GM18909 (cell line): ENCODE results near the gene MYOZ2.
"Not testable (repeated sequence)": the region's sequence is repeated elsewhere in the genome, so short reads cannot be mapped to it uniquely, and the experiment has no call there.

Experiments used
- ATAC-seq: cut with Tn5 transposase; IDR thresholded peaks from one replicate; pipeline ENCODE4 v1.9.1; 2021; ENCODE audit warnings: mild to moderate bottlenecking; ENCODE audit not compliant: unreplicated experiment, poor library complexity

MYOZ2 gene

GRCh38 chr4:119125931-119126330 lies 9.7 kb upstream of the MYOZ2 start:
- ATAC-seq: no peak

- ATAC-seq: no peak
Observed at GRCh38 chr4:119128148-119128547, 7.5 kb upstream of the MYOZ2 start.

GRCh38 chr4:119130365-119131065 lies 5.1 kb upstream of the MYOZ2 start:
- no peak for ATAC-seq

GRCh38 chr4:119131164-119131563 lies 4.5 kb upstream of the MYOZ2 start:
- no peak for ATAC-seq

- ATAC-seq: no peak
Observed at GRCh38 chr4:119132306-119132705, 3.3 kb upstream of the MYOZ2 start.

GRCh38 chr4:119136546-119136945 lies 914 bp downstream of the MYOZ2 start:
- ATAC-seq: no peak

GRCh38 chr4:119138046-119138445 lies 2.4 kb downstream of the MYOZ2 start:
- no peak for ATAC-seq

- ATAC-seq: no peak
Observed at GRCh38 chr4:119139311-119139710, 3.7 kb downstream of the MYOZ2 start.

- peak; percentile 48 for ATAC-seq
Observed at GRCh38 chr4:119139822-119140252, 4.2 kb downstream of the MYOZ2 start.

- ATAC-seq: not testable (repeated sequence)
Observed at GRCh38 chr4:119141283-119141682, 5.7 kb downstream of the MYOZ2 start.

GRCh38 chr4:119142833-119143232 lies 7.2 kb downstream of the MYOZ2 start:
- no peak for ATAC-seq

GRCh38 chr4:119143341-119143740 lies 7.7 kb downstream of the MYOZ2 start:
- ATAC-seq: not testable (repeated sequence)

- no peak for ATAC-seq
Observed at GRCh38 chr4:119149110-119149509, 13.5 kb downstream of the MYOZ2 start.

- no peak for ATAC-seq
Observed at GRCh38 chr4:119151161-119151560, 15.5 kb downstream of the MYOZ2 start.

GRCh38 chr4:119152741-119153140 lies 17.1 kb downstream of the MYOZ2 start:
- ATAC-seq: no peak

- ATAC-seq: no peak
Observed at GRCh38 chr4:119162174-119162573, 26.5 kb downstream of the MYOZ2 start.

- ATAC-seq: no peak
Observed at GRCh38 chr4:119165767-119166166, 30.1 kb downstream of the MYOZ2 start.

- ATAC-seq: no peak
Observed at GRCh38 chr4:119170195-119170594, 34.6 kb downstream of the MYOZ2 start.

- ATAC-seq: no peak
Observed at GRCh38 chr4:119172223-119172622, 36.6 kb downstream of the MYOZ2 start.

GRCh38 chr4:119173729-119174361 lies 38.2 kb downstream of the MYOZ2 start:
- ATAC-seq: not testable (repeated sequence)

GRCh38 chr4:119179011-119179410 lies 43.4 kb downstream of the MYOZ2 start:
- no peak for ATAC-seq

GRCh38 chr4:119184128-119184527 lies 48.5 kb downstream of the MYOZ2 start:
- no peak for ATAC-seq
